PC-9 (cell line): Measurements from ENCODE around the gene CABCOCO1. TPM values are rescaled to one million over a fixed set of nuclear protein-coding genes. Genes with fewer than 3 reads are reported as not detected.

ENCODE experiments used
- BruUV-seq: library from RNA; stranded (reverse); fragments of 400-500 nt; replicated peaks from 2 replicates; lab custom pipeline; 2021; lab: Mats Ljungman, UMichigan
- CTCF ChIA-PET: fragments of 300-600 bp; sonication (Branson Sonifier 250); formaldehyde crosslinking; loops from one replicate; lab custom pipeline; 2022; ENCODE audit warnings: antibody characterized with exemption; lab: Charles Lee
- POLR2A ChIA-PET: fragments of 300-600 bp; sonication (Branson Sonifier 250); formaldehyde crosslinking; loops from one replicate; lab custom pipeline; 2022; ENCODE audit warnings: antibody characterized with exemption; ENCODE audit not compliant: unreplicated experiment; lab: Charles Lee
- DNase-seq, 2 experiments: peaks; one replicate each; pipeline versions ENCODE4 v3.0.0 to v3.0.0-alpha.2; 2015 to 2022; ENCODE audit warnings: mixed read lengths in 1 of 2
- H2AFZ ChIP-seq: fragments of 200-600 bp; sonication (generic); 2 replicates; pipeline ENCODE4 v1.8.1; 2017; ENCODE audit warnings: antibody characterized with exemption
- H3F3A ChIP-seq: fragments of 200-600 bp; sonication (generic); 2 replicates; pipeline ENCODE4 v1.8.1; 2017; ENCODE audit warnings: antibody characterized with exemption, mild to moderate bottlenecking, low read depth; ENCODE audit not compliant: insufficient read depth
- H3K27ac ChIP-seq: fragments of 200-600 bp; sonication (generic); 2 replicates; pipeline ENCODE4 v1.6.1; 2016; ENCODE audit warnings: mixed run types
- H3K27me3 ChIP-seq: fragments of 200-600 bp; sonication (generic); 2 replicates; pipeline ENCODE4 v1.6.1; 2016; ENCODE audit warnings: low read depth, mixed run types; ENCODE audit not compliant: insufficient read depth
- H3K36me3 ChIP-seq: fragments of 200-600 bp; sonication (generic); 2 replicates; pipeline ENCODE4 v1.6.1; 2016; ENCODE audit warnings: low read depth, mixed run types
- H3K4me1 ChIP-seq: fragments of 200-600 bp; sonication (generic); replicated peaks from 2 replicates; pipeline ENCODE4 v1.6.1; 2016; ENCODE audit warnings: mixed run types; ENCODE audit not compliant: insufficient read depth
- H3K4me2 ChIP-seq: fragments of 200-600 bp; sonication (generic); 2 replicates; pipeline ENCODE4 v1.6.1; 2017; ENCODE audit warnings: mixed run types
- H3K4me3 ChIP-seq: fragments of 200-600 bp; sonication (generic); 2 replicates; pipeline ENCODE4 v1.6.1; 2016; ENCODE audit warnings: mixed run types
- H3K79me2 ChIP-seq: fragments of 200-600 bp; sonication (generic); 2 replicates; pipeline ENCODE4 v1.6.1; 2017; ENCODE audit warnings: low read depth, mixed run types
- H3K9me2 ChIP-seq: fragments of 200-600 bp; sonication (generic); 2 replicates; pipeline ENCODE4 v1.8.1; 2017; ENCODE audit warnings: mild to moderate bottlenecking; ENCODE audit not compliant: insufficient read depth
- H3K9me3 ChIP-seq: fragments of 200-600 bp; sonication (generic); 2 replicates; pipeline ENCODE4 v1.8.1; 2016; ENCODE audit warnings: low read depth; ENCODE audit not compliant: insufficient read depth
- H4K20me1 ChIP-seq: fragments of 200-600 bp; sonication (generic); 2 replicates; pipeline ENCODE4 v1.8.1; 2017; ENCODE audit not compliant: insufficient read depth
- CTCF ChIP-seq: fragments of 200-600 bp; sonication (generic); conservative IDR thresholded peaks from 2 replicates; pipeline ENCODE4 v1.6.1; 2017; ENCODE audit warnings: mixed run types, antibody characterized with exemption, mild to moderate bottlenecking, moderate library complexity
- EZH2 ChIP-seq: fragments of 200-600 bp; sonication (generic); IDR thresholded peaks from 2 replicates; pipeline ENCODE4 v1.8.0; 2017; ENCODE audit warnings: antibody characterized with exemption, low read depth
- intact Hi-C: fragments of 100-400 bp; cut with micrococcal nuclease; formaldehyde crosslinking; loops from one replicate; pipeline ENCODE4 v1.10.0; 2022; ENCODE audit not compliant: unreplicated experiment
- total RNA-seq: library from RNA; stranded (reverse); gene quantifications from 2 replicates; pipeline ENCODE4 v1.2.3, GENCODE V29; 2021

CABCOCO1 gene
- total RNA-seq, 1 experiment from 2014 or later = not detected

GRCh38 chr10:61653699-61654098, 9.0 kb upstream of the CABCOCO1 start:
- no peaks in the 10 kb centered on the region for H3K27me3 ChIP-seq
- no peak overlapping the region for H2AFZ ChIP-seq
- no peaks in the 10 kb centered on the region for H3K36me3 ChIP-seq
- no peaks in the 10 kb centered on the region for H3K9me2 ChIP-seq
- no peak for DNase-seq
- intact Hi-C loops = no loop called here
- ChIA-PET CTCF (no interaction called here), POLR2A (no interaction called here)
- H3K9me3 ChIP-seq = no peaks in the 10 kb centered on the region
- no TSS peak for BruUV-seq
- H4K20me1 ChIP-seq = no peaks in the 10 kb centered on the region
- H3K4me2 ChIP-seq = no peak overlapping the region
- no peaks in the 10 kb centered on the region for H3K79me2 ChIP-seq
- no peaks in the 10 kb centered on the region for H3F3A ChIP-seq
- H3K4me3 ChIP-seq = no peak overlapping the region
- no peaks in the 10 kb centered on the region for H3K4me1 ChIP-seq
- TF ChIP-seq EZH2 (no peak), CTCF (no peak)
- no peak overlapping the region for H3K27ac ChIP-seq

GRCh38 chr10:61655335-61655851, 7.3 kb upstream of the CABCOCO1 start:
- Histone ChIP-seq H3K27ac (no peak overlapping the region), H3K36me3 (no peaks in the 10 kb centered on the region), H3K9me3 (no peaks in the 10 kb centered on the region), H2AFZ (no peak overlapping the region; the same call in 1 of the 2 replicates), H3K4me3 (no peak overlapping the region), H3K4me2 (no peak overlapping the region), H3F3A (no peaks in the 10 kb centered on the region), H4K20me1 (no peaks in the 10 kb centered on the region), H3K27me3 (no peaks in the 10 kb centered on the region), H3K4me1 (no peaks in the 10 kb centered on the region), H3K9me2 (no peaks in the 10 kb centered on the region), H3K79me2 (no peaks in the 10 kb centered on the region)
- no TSS peak for BruUV-seq
- DNase-seq = no peak
- ChIA-PET CTCF (no interaction called here), POLR2A (no interaction called here)
- intact Hi-C loops = no loop called here
- no peak for TF ChIP-seq EZH2
- no peak for TF ChIP-seq CTCF

GRCh38 chr10:61663466-61663865, 737 bp downstream of the CABCOCO1 start:
- H3K9me3 ChIP-seq = no peaks in the 10 kb centered on the region
- ChIA-PET POLR2A (interaction anchor here (0.6 kb wide), 1 partner anchor 73 kb away, joined by 5 read pairs; no protein-coding TSS in a partner anchor), CTCF (no interaction called here)
- H3K27me3 ChIP-seq = no peaks in the 10 kb centered on the region
- H3K4me3 ChIP-seq = no peak overlapping the region
- TF ChIP-seq CTCF = no peak
- TF ChIP-seq EZH2 = no peak
- no peaks in the 10 kb centered on the region for H3K9me2 ChIP-seq
- H2AFZ ChIP-seq = no peak overlapping the region
- no peaks in the 10 kb centered on the region for H3K79me2 ChIP-seq
- no TSS peak for BruUV-seq
- H3K4me1 ChIP-seq = no peaks in the 10 kb centered on the region
- intact Hi-C loops = no loop called here
- DNase-seq = no peak
- H3K27ac ChIP-seq = no peak overlapping the region
- no peaks in the 10 kb centered on the region for H3K36me3 ChIP-seq
- no peaks in the 10 kb centered on the region for H4K20me1 ChIP-seq
- H3F3A ChIP-seq = no peaks in the 10 kb centered on the region; the same call in 1 of the 2 replicates
- no peak overlapping the region for H3K4me2 ChIP-seq
